HCT116 (cell line): ENCODE results near the gene AEBP1. TPM values are rescaled to one million over a fixed set of nuclear protein-coding genes. Genes with fewer than 3 reads are reported as not detected.

ENCODE experiments used
- ATAC-seq: fragments of 200-7000 bp; cut with Tn5 transposase; 2 replicates; pipeline ENCODE4 v1.9.1; 2020; ENCODE audit warnings: mild to moderate bottlenecking, moderate library complexity
- BruUV-seq: library from RNA; stranded (reverse); fragments of 400-500 nt; replicated peaks from 2 replicates; lab custom pipeline; 2021; lab: Mats Ljungman, UMichigan
- CTCF ChIA-PET: fragments of 300-600 bp; sonication (Branson Sonifier 250); formaldehyde crosslinking; loops from one replicate; lab custom pipeline; 2021; ENCODE audit warnings: antibody characterized with exemption; lab: Charles Lee
- POLR2A ChIA-PET: fragments of 300-600, 350-600 bp; sonication (Branson Sonifier 250); formaldehyde crosslinking; loops from one replicate; lab custom pipeline; 2021; ENCODE audit warnings: antibody characterized with exemption; lab: Charles Lee
- RAD21 ChIA-PET, 2 experiments: fragments of 300-600 bp; sonication (Branson Sonifier 250); formaldehyde crosslinking; loops; one replicate each; lab custom pipeline; 2023; ENCODE audit warnings: low total read pairs in 2 of 2; ENCODE audit not compliant: uncharacterized antibody in 2 of 2, unreplicated experiment in 2 of 2, low non-redundant PET in 1 of 2; lab: Charles Lee
- DNase-seq: peaks from one replicate; pipeline ENCODE4 v3.0.0-alpha.2; 2010; ENCODE audit warnings: low read depth, low spot score
- H2AFZ ChIP-seq: fragments of 200-600 bp; shearing (Covaris generic), sonication (generic); 2 replicates; pipeline ENCODE4 v1.6.1; 2017; ENCODE audit warnings: low read depth, mixed run types, mixed read lengths, antibody characterized with exemption, low read length; ENCODE audit not compliant: poor library complexity, severe bottlenecking
- H3K27ac ChIP-seq: 2 replicates; pipeline ENCODE4 v1.5.1; 2012; ENCODE audit warnings: low read depth, low read length
- H3K27me3 ChIP-seq: fragments of 200-600 bp; sonication (generic); 2 replicates; pipeline ENCODE4 v1.6.1; 2016; ENCODE audit warnings: mixed run types, low read length, mixed read lengths; ENCODE audit not compliant: insufficient read depth
- H3K36me3 ChIP-seq, 2 experiments: fragments of 200-500 bp in 1 of 2; fragments of 200-600 bp in 1 of 2; sonication (Bioruptor generic) in 1 of 2; sonication (generic) in 1 of 2; 2 replicates each; pipeline versions ENCODE4 v1.5.1 to v1.6.1; 2014 to 2016; ENCODE audit warnings: low read length in 2 of 2, inconsistent platforms in 1 of 2, mixed read lengths in 1 of 2, mixed run types in 1 of 2; ENCODE audit not compliant: insufficient read depth in 2 of 2, control insufficient read depth in 1 of 2
- H3K4me1 ChIP-seq, 2 experiments: fragments of 200-600 bp in 1 of 2; sonication (generic) in 1 of 2; 2 replicates each; pipeline versions ENCODE4 v1.5.1 to v1.6.1; 2012 to 2017; ENCODE audit warnings: low read length in 2 of 2, inconsistent platforms in 1 of 2, mild to moderate bottlenecking in 1 of 2, mixed read lengths in 1 of 2, mixed run types in 1 of 2, moderate library complexity in 1 of 2; ENCODE audit not compliant: insufficient read depth in 2 of 2, control insufficient read depth in 1 of 2
- H3K4me2 ChIP-seq: fragments of 200-600 bp; sonication (generic); 2 replicates; pipeline ENCODE4 v1.6.1; 2017; ENCODE audit warnings: mixed run types, low read length, mixed read lengths
- H3K4me3 ChIP-seq, 2 experiments: fragments of 200-600 bp in 1 of 2; sonication (generic) in 1 of 2; replicated peaks in 1 of 2; 2 replicates each; pipeline ENCODE4 v1.5.1; 2011 to 2016; ENCODE audit warnings: low read length in 2 of 2, control low read depth in 1 of 2, low read depth in 1 of 2, mild to moderate bottlenecking in 1 of 2, mixed read lengths in 1 of 2, mixed run types in 1 of 2
- H3K79me2 ChIP-seq: fragments of 200-600 bp; sonication (generic); 2 replicates; pipeline ENCODE4 v1.6.1; 2017; ENCODE audit warnings: mild to moderate bottlenecking, mixed run types, low read length, moderate library complexity, mixed read lengths; ENCODE audit not compliant: insufficient read depth
- H3K9ac ChIP-seq: fragments of 200-600 bp; sonication (generic); 2 replicates; pipeline ENCODE4 v1.6.1; 2016; ENCODE audit warnings: low read length, mixed read lengths
- H3K9me2 ChIP-seq: fragments of 200-600 bp; sonication (generic), shearing (Covaris generic); 2 replicates; pipeline ENCODE4 v1.6.1; 2017; ENCODE audit warnings: mixed run types, mild to moderate bottlenecking, moderate library complexity; ENCODE audit not compliant: insufficient read depth
- H3K9me3 ChIP-seq, 2 experiments: fragments of 200-500 bp in 1 of 2; fragments of 200-600 bp in 1 of 2; sonication (Bioruptor generic) in 1 of 2; sonication (generic) in 1 of 2; 2 replicates each; pipeline ENCODE4 v1.6.1; 2014 to 2017; ENCODE audit warnings: low read length in 2 of 2, mixed read lengths in 2 of 2, inconsistent platforms in 1 of 2, low read depth in 1 of 2, mild to moderate bottlenecking in 1 of 2, mixed run types in 1 of 2, moderate library complexity in 1 of 2; ENCODE audit not compliant: control insufficient read depth in 1 of 2, insufficient read depth in 1 of 2
- H4K20me1 ChIP-seq: fragments of 200-600 bp; sonication (generic), shearing (Covaris generic); 2 replicates; pipeline ENCODE4 v1.6.1; 2017; ENCODE audit warnings: mixed run types, mild to moderate bottlenecking, moderate library complexity; ENCODE audit not compliant: insufficient read depth
- CBX3 ChIP-seq: IDR thresholded peaks from 2 replicates; pipeline ENCODE4 v1.6.1; 2012; ENCODE audit warnings: low read depth
- EGR1 ChIP-seq: IDR thresholded peaks from 2 replicates; pipeline ENCODE4 v1.6.1; 2012; ENCODE audit warnings: low read depth
- ELF1 ChIP-seq: IDR thresholded peaks from 2 replicates; pipeline ENCODE4 v1.6.1; 2012; ENCODE audit warnings: low read depth, borderline replicate concordance
- EZH2 ChIP-seq: fragments of 200-600 bp; sonication (generic); IDR thresholded peaks from 2 replicates; pipeline ENCODE4 v1.6.1; 2017; ENCODE audit warnings: antibody characterized with exemption, mixed run types
- EZH2phosphoT487 ChIP-seq: fragments of 200-600 bp; IDR thresholded peaks from 2 replicates; pipeline ENCODE4 v1.6.1; 2018; ENCODE audit warnings: antibody characterized with exemption, borderline replicate concordance
- FOSL1 ChIP-seq: IDR thresholded peaks from 2 replicates; pipeline ENCODE4 v1.6.1; 2012; ENCODE audit warnings: low read depth
- JUND ChIP-seq: IDR thresholded peaks from 2 replicates; pipeline ENCODE4 v1.6.1; 2012
- POLR2A ChIP-seq: IDR thresholded peaks from 2 replicates; pipeline ENCODE4 v1.7.0; 2011; ENCODE audit warnings: borderline replicate concordance; ENCODE audit not compliant: insufficient read depth, insufficient read length; ENCODE audit errors: extremely low read depth
- POLR2AphosphoS5 ChIP-seq: IDR thresholded peaks from 2 replicates; pipeline ENCODE4 v1.6.1; 2011; ENCODE audit warnings: mild to moderate bottlenecking, low read depth, low read length, moderate library complexity
- RAD21 ChIP-seq: IDR thresholded peaks from 2 replicates; pipeline ENCODE4 v1.6.1; 2012; ENCODE audit warnings: low read depth, mild to moderate bottlenecking
- SIN3A ChIP-seq: IDR thresholded peaks from 2 replicates; pipeline ENCODE4 v1.6.1; 2012; ENCODE audit warnings: low read depth
- SP1 ChIP-seq: IDR thresholded peaks from 2 replicates; pipeline ENCODE4 v1.6.1; 2012; ENCODE audit warnings: low read depth
- SRF ChIP-seq: IDR thresholded peaks from 2 replicates; pipeline ENCODE4 v1.6.1; 2012; ENCODE audit warnings: low read depth
- TCF7L2 ChIP-seq: IDR thresholded peaks from 2 replicates; pipeline ENCODE4 v1.7.0; 2011; ENCODE audit warnings: borderline replicate concordance, inconsistent platforms; ENCODE audit not compliant: insufficient read depth, insufficient read length; ENCODE audit errors: extremely low read depth
- YY1 ChIP-seq: IDR thresholded peaks from 2 replicates; pipeline ENCODE4 v1.6.1; 2011; ENCODE audit warnings: low read length, low read depth, moderate library complexity, mild to moderate bottlenecking; ENCODE audit not compliant: insufficient replicate concordance; ENCODE audit errors: extremely low read depth
- ZBTB33 ChIP-seq: IDR thresholded peaks from 2 replicates; pipeline ENCODE4 v1.6.1; 2011; ENCODE audit warnings: mild to moderate bottlenecking, low read length, moderate library complexity; ENCODE audit not compliant: insufficient replicate concordance; ENCODE audit errors: extremely low read depth
- ZNF274 ChIP-seq: fragments of 200-500 bp; sonication (Bioruptor generic); IDR thresholded peaks from 2 replicates; pipeline ENCODE4 v1.6.1; 2014; ENCODE audit warnings: mild to moderate bottlenecking, low read depth, low read length, inconsistent platforms
- intact Hi-C: fragments of 100-400 bp; cut with micrococcal nuclease; formaldehyde crosslinking; loops from 2 replicates; pipeline ENCODE4 v1.10.0; 2022
- total RNA-seq: library from RNA; stranded (reverse); gene quantifications from one replicate; pipeline ENCODE4 v1.2.1, GENCODE V29; 2021; ENCODE audit not compliant: unreplicated experiment
- TF ChIP-seq, protein P1 (sequence below), 3 experiments: fragments of 200-600 bp in 1 of 3; sonication (generic) in 1 of 3; IDR thresholded peaks in 2 of 3; conservative IDR thresholded peaks in 1 of 3; 2 replicates each; pipeline ENCODE4 v1.5.1; 2012 to 2017; ENCODE audit warnings: low read depth in 2 of 3, low read length in 2 of 3, antibody characterized with exemption in 1 of 3, borderline replicate concordance in 1 of 3, control low read depth in 1 of 3, mild to moderate bottlenecking in 1 of 3, mixed read lengths in 1 of 3, mixed run types in 1 of 3, moderate library complexity in 1 of 3; ENCODE audit not compliant: insufficient read depth in 1 of 3
- TF ChIP-seq, protein P2 (sequence below): IDR thresholded peaks from 2 replicates; pipeline ENCODE4 v1.6.1; 2012; ENCODE audit warnings: low read depth
- TF ChIP-seq, protein P3 (sequence below): IDR thresholded peaks from 2 replicates; pipeline ENCODE4 v1.6.1; 2012

The AEBP1 gene
- total RNA-seq, 1 experiment from 2014 or later, result 0.49 TPM

- Histone ChIP-seq H3K9ac (no peak overlapping the region), H3K79me2 (peaks cover 14% of the 10 kb centered on the region), H3K9me2 (no peaks in the 10 kb centered on the region), H3K27me3 (no peaks in the 10 kb centered on the region)
- DNase-seq, result no peak
- no peak for TF ChIP-seq POLR2AphosphoS5
- no peak for TF ChIP-seq SIN3A
- no peak for TF ChIP-seq TCF7L2
- TF ChIP-seq, protein P1, sequence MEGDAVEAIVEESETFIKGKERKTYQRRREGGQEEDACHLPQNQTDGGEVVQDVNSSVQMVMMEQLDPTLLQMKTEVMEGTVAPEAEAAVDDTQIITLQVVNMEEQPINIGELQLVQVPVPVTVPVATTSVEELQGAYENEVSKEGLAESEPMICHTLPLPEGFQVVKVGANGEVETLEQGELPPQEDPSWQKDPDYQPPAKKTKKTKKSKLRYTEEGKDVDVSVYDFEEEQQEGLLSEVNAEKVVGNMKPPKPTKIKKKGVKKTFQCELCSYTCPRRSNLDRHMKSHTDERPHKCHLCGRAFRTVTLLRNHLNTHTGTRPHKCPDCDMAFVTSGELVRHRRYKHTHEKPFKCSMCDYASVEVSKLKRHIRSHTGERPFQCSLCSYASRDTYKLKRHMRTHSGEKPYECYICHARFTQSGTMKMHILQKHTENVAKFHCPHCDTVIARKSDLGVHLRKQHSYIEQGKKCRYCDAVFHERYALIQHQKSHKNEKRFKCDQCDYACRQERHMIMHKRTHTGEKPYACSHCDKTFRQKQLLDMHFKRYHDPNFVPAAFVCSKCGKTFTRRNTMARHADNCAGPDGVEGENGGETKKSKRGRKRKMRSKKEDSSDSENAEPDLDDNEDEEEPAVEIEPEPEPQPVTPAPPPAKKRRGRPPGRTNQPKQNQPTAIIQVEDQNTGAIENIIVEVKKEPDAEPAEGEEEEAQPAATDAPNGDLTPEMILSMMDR (IDR thresholded peaks at IDR 0.05 in 2 of 3, conservative IDR thresholded peaks at IDR 0.05 in 1 of 3; ENCODE audit: borderline replicate concordance in 1 of 3, insufficient read depth in 1 of 3, low read depth in 2 of 3, low read length in 2 of 3), result no peak
- no peak for TF ChIP-seq YY1
- TF ChIP-seq SP1, result no peak
- TF ChIP-seq ZBTB33, result no peak
- TF ChIP-seq JUND, result no peak
- TF ChIP-seq, protein P2, sequence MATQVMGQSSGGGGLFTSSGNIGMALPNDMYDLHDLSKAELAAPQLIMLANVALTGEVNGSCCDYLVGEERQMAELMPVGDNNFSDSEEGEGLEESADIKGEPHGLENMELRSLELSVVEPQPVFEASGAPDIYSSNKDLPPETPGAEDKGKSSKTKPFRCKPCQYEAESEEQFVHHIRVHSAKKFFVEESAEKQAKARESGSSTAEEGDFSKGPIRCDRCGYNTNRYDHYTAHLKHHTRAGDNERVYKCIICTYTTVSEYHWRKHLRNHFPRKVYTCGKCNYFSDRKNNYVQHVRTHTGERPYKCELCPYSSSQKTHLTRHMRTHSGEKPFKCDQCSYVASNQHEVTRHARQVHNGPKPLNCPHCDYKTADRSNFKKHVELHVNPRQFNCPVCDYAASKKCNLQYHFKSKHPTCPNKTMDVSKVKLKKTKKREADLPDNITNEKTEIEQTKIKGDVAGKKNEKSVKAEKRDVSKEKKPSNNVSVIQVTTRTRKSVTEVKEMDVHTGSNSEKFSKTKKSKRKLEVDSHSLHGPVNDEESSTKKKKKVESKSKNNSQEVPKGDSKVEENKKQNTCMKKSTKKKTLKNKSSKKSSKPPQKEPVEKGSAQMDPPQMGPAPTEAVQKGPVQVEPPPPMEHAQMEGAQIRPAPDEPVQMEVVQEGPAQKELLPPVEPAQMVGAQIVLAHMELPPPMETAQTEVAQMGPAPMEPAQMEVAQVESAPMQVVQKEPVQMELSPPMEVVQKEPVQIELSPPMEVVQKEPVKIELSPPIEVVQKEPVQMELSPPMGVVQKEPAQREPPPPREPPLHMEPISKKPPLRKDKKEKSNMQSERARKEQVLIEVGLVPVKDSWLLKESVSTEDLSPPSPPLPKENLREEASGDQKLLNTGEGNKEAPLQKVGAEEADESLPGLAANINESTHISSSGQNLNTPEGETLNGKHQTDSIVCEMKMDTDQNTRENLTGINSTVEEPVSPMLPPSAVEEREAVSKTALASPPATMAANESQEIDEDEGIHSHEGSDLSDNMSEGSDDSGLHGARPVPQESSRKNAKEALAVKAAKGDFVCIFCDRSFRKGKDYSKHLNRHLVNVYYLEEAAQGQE, result no peak
- TF ChIP-seq SRF, result no peak
- no peak for TF ChIP-seq RAD21
- TF ChIP-seq EGR1, result no peak
- TF ChIP-seq EZH2phosphoT487, result no peak
- TF ChIP-seq CBX3, result no peak
- TF ChIP-seq, protein P3, sequence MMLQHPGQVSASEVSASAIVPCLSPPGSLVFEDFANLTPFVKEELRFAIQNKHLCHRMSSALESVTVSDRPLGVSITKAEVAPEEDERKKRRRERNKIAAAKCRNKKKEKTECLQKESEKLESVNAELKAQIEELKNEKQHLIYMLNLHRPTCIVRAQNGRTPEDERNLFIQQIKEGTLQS, result no peak
- TF ChIP-seq FOSL1, result no peak
- TF ChIP-seq ELF1, result no peak
- no peak for TF ChIP-seq POLR2A
- no peak for TF ChIP-seq ZNF274
- TF ChIP-seq EZH2, result no peak
- TF ChIP-seq, all 23 proteins: peak for 0
- H3K27ac ChIP-seq, result no peak overlapping the region
- H3K36me3 ChIP-seq, result peaks cover 24 to 33% of the 10 kb centered on the region in 2 experiments; a peak in 3 of 4 replicates
- intact Hi-C loops, result no loop called here
- BruUV-seq, result no TSS peak
- H3K4me3 ChIP-seq, result no peak overlapping the region
- no peaks in the 10 kb centered on the region for H4K20me1 ChIP-seq
- no peak for ATAC-seq
- H3K4me1 ChIP-seq, result peaks cover 6 to 27% of the 10 kb centered on the region in 2 experiments
- CTCF ChIA-PET, result no interaction called here
- no peaks in the 10 kb centered on the region for H3K9me3 ChIP-seq
- RAD21 ChIA-PET, result no interaction called here
- no peak overlapping the region for H2AFZ ChIP-seq
- POLR2A ChIA-PET, result no interaction called here
- H3K4me2 ChIP-seq, result no peak overlapping the region
Observed at GRCh38 chr7:44077061-44077460, 27.1 kb upstream of the AEBP1 start.
